ENCODE data around the gene BHMT.

DNA sequence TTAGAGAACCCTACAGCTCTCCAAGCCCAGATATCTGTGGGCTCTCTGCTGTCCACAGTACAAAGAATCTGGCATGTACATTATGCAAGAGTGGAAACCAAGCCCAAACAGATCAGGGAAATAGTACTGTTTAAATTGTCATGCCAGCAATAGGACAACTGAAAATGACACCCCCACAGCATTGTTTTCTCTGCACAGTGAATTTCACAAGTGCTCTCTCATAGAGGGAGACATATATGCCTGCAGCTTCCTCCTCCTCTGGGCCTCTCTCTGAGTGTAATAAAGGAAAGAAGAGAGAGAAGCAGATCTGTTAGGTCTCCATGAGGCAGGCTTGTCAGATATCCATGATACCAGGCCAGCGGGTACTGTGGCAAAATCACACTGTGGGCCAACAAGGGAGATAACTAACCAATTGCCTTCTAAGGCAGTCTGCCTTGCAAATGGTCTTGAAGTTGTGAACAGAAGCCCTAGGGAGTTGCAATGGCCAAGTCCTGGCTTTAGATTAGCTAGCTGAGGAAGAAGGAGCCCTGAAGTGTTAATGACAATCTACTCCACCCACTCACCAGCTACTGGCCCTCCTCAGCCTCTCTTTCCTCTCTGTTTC lies 69.9 kb downstream of the BHMT start:
- no peak for TF ChIP-seq CTCF (IDR thresholded peaks at IDR 0.05; ENCODE audit: insufficient read depth, low read depth, low read length)
- TF ChIP-seq EZH2 (IDR thresholded peaks at IDR 0.05; ENCODE audit: insufficient read depth, low read length): no peak

Measured in astrocyte (in vitro differentiated cells and primary cell).